Measurements from ENCODE around the gene DCTN4.

DNA sequence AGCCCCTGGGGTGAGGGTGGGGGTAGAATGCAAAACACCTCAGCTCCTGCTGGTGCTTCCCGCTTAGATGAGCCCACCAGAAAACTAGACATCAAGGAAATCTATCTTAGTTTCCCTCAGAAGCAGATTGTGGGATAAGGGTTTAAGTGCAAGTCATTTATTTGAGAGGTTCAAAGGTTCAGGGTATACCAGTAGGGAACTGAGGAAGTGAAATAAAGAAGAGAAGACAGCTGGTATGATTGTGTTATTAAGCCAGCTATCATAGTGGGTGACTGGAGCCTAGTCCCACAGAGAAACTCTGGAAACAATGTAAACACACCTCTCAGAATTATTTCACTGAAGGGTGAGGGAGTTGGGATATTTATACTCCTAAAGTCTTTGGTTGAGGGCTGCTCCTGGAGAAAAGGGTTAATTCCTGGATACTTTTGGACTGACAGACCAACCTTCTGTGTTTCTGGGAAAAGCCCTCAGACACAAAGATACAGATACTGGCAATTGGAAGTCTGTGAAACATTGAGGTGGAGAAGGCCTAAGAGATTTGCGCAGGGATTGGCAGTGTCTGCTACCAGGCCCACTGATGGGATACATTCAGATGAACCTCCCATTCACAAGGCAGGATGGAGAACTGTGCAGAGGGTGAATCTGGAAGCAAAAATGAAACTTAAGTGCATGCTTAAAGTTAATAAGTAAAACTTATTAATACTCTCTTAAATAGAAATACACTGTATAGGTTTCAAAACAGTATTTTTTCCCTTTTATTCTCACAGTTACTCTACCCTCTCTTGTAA lies 6.4 kb upstream of the DCTN4 start:
- TF ChIP-seq, protein P1, sequence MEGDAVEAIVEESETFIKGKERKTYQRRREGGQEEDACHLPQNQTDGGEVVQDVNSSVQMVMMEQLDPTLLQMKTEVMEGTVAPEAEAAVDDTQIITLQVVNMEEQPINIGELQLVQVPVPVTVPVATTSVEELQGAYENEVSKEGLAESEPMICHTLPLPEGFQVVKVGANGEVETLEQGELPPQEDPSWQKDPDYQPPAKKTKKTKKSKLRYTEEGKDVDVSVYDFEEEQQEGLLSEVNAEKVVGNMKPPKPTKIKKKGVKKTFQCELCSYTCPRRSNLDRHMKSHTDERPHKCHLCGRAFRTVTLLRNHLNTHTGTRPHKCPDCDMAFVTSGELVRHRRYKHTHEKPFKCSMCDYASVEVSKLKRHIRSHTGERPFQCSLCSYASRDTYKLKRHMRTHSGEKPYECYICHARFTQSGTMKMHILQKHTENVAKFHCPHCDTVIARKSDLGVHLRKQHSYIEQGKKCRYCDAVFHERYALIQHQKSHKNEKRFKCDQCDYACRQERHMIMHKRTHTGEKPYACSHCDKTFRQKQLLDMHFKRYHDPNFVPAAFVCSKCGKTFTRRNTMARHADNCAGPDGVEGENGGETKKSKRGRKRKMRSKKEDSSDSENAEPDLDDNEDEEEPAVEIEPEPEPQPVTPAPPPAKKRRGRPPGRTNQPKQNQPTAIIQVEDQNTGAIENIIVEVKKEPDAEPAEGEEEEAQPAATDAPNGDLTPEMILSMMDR (IDR thresholded peaks at IDR 0.05) = no peak
- TF ChIP-seq POLR2A (IDR thresholded peaks at IDR 0.05) = no peak
